Fibroblast of skin of scalp (primary cell): ENCODE data around the gene ARL15.

Experiments used
- DNase-seq: peaks from one replicate; pipeline ENCODE4 v3.0.0-alpha.2; 2013

ARL15 gene

GRCh38 chr5:53930457-53930856, 379.9 kb downstream of the ARL15 start:
- DNase-seq: peak; percentile 35

GRCh38 chr5:53929570-53929969, 380.8 kb downstream of the ARL15 start:
- DNase-seq: no peak

DNA sequence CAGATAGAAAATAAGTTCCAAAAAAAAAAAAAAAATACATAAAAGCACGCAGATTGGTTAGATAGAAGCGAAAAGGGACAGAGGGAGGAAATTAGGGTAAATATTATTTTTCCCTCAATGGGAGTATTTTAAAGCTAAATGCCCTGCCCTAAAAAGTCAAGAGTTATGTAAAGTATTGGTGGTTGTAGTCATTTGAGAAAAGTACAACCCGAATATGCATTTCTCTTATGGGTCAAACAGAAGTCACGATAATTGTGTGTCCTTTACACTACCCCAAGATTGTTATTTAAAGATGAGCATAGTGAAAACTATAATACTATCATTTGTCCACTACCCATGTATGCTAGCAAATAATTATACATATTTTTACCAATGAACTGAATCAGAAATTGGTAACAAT, 381.2 kb downstream of the ARL15 start:
- DNase-seq: no peak

- DNase-seq: no peak
Measured at GRCh38 chr5:53928641-53929040, 381.7 kb downstream of the ARL15 start.

- no peak for DNase-seq
Measured at GRCh38 chr5:53927668-53928247, 382.6 kb downstream of the ARL15 start.

DNA sequence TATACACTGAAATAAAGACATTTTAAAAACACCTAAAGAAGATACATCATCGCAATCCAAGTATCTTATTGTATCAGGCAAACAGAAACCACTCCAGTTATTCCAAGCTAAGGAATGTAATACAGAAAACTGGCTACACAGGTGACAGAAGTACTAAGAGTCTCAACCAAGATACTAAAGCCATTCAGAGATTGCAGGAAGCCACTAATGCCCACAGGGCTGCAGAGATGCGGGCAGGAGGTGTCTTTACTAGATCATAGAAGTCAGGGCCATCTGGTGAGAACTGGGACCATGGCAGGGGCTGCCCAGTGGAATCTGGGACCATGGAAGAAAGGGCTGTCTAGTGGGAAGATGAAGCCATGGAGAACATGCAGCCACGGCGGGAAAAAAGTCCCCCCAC, 384.3 kb downstream of the ARL15 start:
- DNase-seq: no peak

GRCh38 chr5:53924392-53924791, 386.0 kb downstream of the ARL15 start:
- DNase-seq: no peak

DNA sequence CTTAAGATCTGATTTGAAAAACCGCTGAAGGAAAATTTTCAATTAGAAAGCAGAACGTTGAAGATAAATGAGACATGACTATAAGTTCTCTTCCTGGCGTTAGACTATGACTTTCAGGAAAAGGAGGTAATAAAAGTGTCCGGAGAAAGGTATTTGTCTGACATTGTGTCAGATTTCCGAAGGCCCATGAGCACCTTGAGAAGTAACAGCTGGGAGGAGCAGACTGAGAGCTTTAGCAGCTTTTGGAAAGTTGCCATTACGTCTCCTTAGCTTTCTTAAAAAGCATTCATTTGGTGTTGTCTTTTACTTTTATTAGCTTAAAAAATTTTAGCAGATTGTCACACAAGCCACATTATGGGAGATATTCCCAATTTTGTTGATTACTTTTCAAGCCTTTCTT, 386.4 kb downstream of the ARL15 start:
- DNase-seq: no peak

GRCh38 chr5:53922508-53923498, 387.6 kb downstream of the ARL15 start:
- no peak for DNase-seq

DNA sequence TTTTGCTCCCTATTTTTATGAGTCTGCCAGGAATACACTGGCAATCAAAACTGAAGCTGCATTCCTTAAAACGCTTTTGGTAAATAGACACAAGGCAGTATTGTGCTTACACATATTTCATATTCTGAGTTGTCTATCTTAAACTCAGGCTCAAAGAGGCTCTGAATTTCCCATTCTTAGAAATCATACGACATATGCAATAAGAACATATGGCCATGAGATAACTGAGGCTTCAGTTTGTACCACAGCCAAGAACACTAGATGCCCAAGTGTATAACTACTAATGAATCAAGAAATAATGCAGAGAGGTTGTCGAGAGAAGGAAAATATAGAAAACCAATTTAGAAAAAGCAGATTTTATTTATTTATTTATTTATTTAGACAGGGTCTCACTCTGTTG, 392.5 kb downstream of the ARL15 start:
- no peak for DNase-seq

DNA sequence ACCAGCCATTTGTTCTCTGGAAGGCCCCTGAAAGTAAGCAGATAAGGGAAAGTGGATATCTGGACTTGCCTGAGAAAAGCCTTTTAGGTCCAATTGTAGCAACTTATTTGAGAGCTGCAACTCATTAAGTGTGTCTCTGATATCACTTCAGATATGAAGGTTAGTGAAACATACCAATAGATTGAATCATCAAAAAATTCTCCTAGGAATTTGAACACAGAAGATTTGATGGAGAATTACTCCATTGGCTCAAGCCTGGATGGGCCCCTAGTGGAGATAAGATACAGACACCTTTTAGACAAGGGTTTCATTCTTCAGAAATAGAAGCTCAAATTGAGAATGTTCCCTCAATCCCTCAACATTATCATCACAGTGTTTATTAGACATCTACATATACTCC, 393.3 kb downstream of the ARL15 start:
- peak; percentile 56 for DNase-seq

DNA sequence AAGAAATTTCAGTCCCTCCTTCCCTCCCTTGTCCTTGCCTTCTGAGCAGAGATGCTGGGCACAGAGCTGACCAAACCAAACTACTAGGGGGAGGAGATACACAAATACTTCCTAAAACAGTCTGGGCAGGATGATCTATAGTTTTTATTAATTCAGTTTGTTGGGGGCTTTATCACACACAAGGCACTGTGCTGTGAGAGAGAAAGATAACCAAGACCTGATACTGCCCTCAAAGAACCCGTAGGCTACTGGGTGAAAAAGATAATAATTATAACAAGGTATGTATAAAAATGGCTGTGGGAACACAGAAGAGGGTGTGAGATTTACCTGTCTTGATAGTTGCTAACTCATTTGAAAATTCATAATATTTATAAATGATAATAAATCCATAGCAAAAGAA, 395.3 kb downstream of the ARL15 start:
- DNase-seq: no peak

- no peak for DNase-seq
Measured at GRCh38 chr5:53913941-53914340, 396.4 kb downstream of the ARL15 start.

DNA sequence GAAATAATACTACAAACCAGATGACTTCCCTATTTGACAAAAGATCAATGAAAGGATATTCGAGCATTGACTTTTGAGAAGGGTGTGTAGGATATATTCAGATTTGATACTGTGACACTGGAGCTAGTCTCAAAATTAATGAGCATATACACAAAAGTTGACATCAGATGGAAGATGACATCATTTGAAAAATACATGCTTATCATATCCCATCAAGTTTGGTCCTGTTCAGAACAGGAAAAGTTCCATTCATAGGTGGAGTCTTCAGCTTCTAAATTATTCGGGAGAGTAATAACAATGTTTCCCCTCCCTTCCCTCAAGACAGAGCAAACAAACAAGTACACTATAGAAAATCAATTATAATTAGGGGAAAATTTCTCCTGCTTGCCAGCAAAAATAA, 401.6 kb downstream of the ARL15 start:
- DNase-seq: no peak

DNA sequence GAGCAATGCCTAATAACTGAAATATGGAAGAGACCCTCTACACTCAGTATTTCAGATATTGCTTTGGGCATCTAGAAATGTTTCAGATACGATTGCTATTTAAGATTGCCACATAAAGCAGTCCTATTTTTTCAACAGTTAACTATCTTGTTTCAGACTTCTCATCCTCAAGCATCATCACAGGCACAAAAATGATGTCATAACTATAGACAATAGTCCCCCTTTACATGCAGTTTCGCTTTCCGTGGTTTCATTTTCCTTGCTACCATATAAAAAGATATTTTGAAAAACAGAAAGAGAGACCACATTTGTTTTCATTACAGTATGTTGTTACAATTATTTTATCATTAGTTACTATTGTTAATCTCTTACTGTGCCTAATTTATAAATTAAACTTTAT, 402.5 kb downstream of the ARL15 start:
- no peak for DNase-seq

DNA sequence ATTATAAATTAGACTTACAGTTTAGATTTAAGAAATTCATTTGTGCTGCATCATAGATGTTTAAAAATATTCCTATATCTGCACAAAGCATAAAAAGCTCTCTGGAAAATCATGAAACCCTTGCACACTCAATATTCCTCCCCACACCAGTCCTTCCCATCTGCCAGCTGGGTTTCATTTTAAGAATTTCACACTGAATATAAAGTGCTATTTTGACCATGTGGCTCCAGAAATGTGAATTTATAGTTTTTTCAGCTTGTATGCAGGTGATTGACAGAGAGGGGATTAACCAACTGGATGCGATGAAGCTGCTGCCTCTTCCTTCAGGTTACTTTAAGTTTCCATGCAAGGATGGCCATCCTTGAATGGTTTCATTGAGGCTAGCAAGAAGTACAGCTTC, 403.6 kb downstream of the ARL15 start:
- DNase-seq: no peak

- no peak for DNase-seq
Measured at GRCh38 chr5:53902296-53902907, 408.0 kb downstream of the ARL15 start.

- no peak for DNase-seq
Measured at GRCh38 chr5:53900677-53901076, 409.7 kb downstream of the ARL15 start.

DNA sequence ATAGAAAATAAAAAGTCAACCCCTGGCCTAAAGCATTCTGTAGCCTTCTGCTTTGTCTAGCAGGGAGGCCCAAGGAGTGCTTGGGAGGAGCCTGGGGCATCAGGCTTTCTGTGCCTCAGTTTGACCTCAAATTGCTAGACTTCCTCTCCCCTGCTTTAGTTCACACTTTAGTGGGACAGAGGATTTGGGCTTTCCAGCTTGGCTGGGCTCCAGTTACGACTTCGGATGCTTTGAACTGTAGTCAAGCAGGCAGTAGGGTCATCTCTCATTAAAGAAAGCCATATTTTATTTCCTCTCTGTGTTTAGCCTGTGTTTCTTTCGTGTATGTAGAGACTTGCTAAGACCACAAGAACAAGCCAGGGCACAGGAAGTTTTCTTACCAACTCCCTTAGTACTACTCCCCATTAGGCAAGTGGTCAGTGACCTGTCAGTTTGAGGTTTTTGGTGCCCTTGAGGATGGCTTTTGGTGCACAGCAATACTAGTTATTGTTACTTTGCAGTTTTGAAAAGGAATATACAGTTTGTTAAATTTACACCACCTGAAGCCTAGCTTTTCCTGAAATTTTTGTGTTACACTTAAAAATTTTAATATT, 415.2 kb downstream of the ARL15 start:
- DNase-seq: no peak

- no peak for DNase-seq
Measured at GRCh38 chr5:53893626-53894025, 416.7 kb downstream of the ARL15 start.

DNA sequence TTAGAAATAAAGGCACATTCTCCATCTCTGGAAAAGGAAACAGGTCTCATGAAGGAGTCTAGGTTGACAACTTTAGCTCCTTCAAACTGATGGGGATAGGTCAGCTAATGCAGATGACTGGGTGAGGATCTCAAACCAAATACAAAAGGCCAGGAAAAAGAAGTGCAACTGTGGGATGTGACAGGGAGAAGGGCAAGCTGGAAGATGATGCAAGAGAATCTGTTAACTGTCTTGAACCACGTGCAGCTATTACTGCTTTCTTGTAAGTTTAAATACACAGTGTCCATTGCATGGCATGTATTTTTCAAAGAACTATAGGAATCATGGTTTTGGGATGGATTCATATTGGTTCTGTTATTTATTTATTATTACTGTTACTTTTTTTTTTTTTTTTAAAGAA, 418.1 kb downstream of the ARL15 start:
- peak; percentile 1 for DNase-seq

DNA sequence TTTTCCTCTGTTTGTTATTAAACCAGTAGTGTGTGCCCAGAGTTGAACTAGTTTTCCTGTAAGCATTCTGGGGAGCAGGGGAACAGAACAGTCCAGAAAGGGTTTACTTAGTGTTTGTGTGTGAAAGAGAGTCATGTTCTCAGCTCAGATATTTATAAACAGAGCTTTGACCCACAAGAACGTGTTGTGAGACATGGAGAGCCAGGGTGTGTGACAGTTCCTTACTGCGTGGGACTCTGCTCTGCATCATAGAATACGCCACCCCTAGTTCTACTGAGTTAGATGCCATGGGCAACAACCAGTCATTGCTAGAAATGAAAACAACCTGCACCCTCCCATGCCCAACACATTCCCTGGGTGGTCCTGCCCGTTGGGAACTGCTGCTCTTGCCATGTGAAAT, 419.2 kb downstream of the ARL15 start:
- no peak for DNase-seq

DNA sequence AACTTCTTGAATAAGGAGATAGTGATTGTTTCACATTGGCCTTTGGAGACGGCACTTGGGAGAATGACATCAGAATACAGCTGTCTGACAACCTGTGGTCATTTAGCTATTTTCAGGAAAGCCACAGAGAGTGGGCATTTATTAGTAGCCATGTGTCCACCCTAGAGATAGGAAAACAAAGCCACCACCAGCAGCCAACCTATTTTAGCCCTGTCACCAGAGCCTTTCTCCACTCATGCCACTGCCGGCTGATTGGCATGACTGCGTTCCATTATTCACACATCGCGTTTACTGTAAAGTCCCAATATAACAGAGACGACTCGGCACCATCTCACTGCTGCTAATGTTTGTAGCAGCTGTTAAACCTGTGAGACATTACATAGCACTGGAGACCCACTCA, 419.9 kb downstream of the ARL15 start:
- DNase-seq: no peak
